Left lung (tissue), 10 donors: Measurements from ENCODE around the gene CCDC178. TPM values are rescaled to one million over a fixed set of nuclear protein-coding genes. Genes with fewer than 3 reads are reported as not detected.

Experiments used
- ATAC-seq: fragments of 200-7000 bp; cut with Tn5 transposase; one replicate; pipeline ENCODE4 v1.9.1; 2020; ENCODE audit warnings: moderate library complexity
- DNase-seq, 4 donors: peaks; one replicate each; pipeline ENCODE4 v3.0.0-alpha.2; 2013 to 2020
- H3K27ac ChIP-seq, 2 donors: fragments of 200-600 bp; sonication (generic) in 1 of 2; one replicate each; pipeline versions ENCODE4 v1.5.0 to v1.8.0; 2020 to 2021
- H3K27me3 ChIP-seq, 2 donors: fragments of 200-600 bp; sonication (generic) in 1 of 2; one replicate each; pipeline versions ENCODE4 v1.5.0 to v1.8.0; 2020 to 2021
- H3K36me3 ChIP-seq, 2 donors: fragments of 200-600 bp; sonication (generic) in 1 of 2; one replicate each; pipeline versions ENCODE4 v1.5.0 to v1.8.0; 2020 to 2021
- H3K4me1 ChIP-seq, 2 donors: fragments of 200-600 bp; one replicate each; pipeline ENCODE4 v1.8.0; 2021
- H3K4me3 ChIP-seq, 2 donors: fragments of 200-600 bp; sonication (generic) in 1 of 2; one replicate each; pipeline versions ENCODE4 v1.5.0 to v1.8.0; 2020 to 2021; ENCODE audit warnings: mild to moderate bottlenecking in 1 of 2
- H3K9me3 ChIP-seq, 2 donors: fragments of 200-600 bp; sonication (generic) in 1 of 2; one replicate each; pipeline versions ENCODE4 v1.5.0 to v1.8.0; 2020 to 2021
- intact Hi-C, 2 donors: fragments of 100-400 bp; cut with DNase I; formaldehyde crosslinking; loops; one replicate each; pipeline versions ENCODE4 v1.11.2 to v1.14.2; 2022
- polyA plus RNA-seq, 6 donors: library from polyadenylated mRNA; unstranded; fragments of 120-200 nt; gene quantifications; one replicate each; pipeline ENCODE4 v1.2.1, GENCODE V29; 2013; ENCODE audit not compliant: insufficient read length in 6 of 6
- total RNA-seq, 2 donors: library from RNA; stranded (reverse); fragmentation: NEBNext Ultra II Directional; extraction: Animal tissue kit (Norgen Biotek cat#: 25700); gene quantifications; one replicate each; pipeline ENCODE4 v1.2.1, GENCODE V29; 2021
- TF ChIP-seq, protein P1 (sequence below), 2 donors: fragments of 200-600 bp; sonication (generic) in 1 of 2; IDR thresholded peaks; one replicate each; pipeline versions ENCODE4 v1.5.0 to v1.8.0; 2021; ENCODE audit warnings: antibody characterized with exemption in 2 of 2
- donor health status: DM: no; HTN: yes; CAD: no.
- donor health status: DM: no; HTN: no; CAD: no.

The CCDC178 gene
- total and polyA plus RNA-seq, 8 donors = 0.73 to 2.9 (median 2.2) TPM; not detected in 1

DNA sequence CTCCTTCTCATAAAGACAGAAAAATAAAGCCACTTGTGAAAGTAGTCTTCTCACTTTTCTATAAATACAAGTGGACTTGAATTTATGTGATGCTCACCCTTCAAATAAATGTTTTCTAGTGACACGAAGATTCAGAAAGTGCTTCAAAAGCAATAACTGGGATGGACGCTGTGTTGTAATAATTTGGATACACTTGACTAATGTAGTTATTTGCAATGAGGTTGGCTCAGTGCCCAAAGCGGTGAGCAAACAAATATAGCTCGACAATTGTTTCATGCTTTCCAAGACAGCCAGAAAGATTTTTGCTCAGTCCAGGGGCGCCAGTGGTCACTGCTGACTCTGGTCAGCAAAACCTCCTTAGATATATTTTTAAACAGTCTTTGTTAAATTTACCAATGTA lies 389.1 kb downstream of the CCDC178 start:
- Histone ChIP-seq H3K27me3 (no peaks in the 10 kb centered on the region), H3K27ac (no peak overlapping the region), H3K4me3 (no peak overlapping the region), H3K4me1 (no peaks in the 10 kb centered on the region), H3K36me3 (no peaks in the 10 kb centered on the region), H3K9me3 (peaks cover 0 to 2% of the 10 kb centered on the region in 2 donors)
- intact Hi-C loops = no loop called here
- ATAC-seq = no peak
- DNase-seq = peak in 2 of 4 donors; percentile 7 to 43
- TF ChIP-seq, protein P1, sequence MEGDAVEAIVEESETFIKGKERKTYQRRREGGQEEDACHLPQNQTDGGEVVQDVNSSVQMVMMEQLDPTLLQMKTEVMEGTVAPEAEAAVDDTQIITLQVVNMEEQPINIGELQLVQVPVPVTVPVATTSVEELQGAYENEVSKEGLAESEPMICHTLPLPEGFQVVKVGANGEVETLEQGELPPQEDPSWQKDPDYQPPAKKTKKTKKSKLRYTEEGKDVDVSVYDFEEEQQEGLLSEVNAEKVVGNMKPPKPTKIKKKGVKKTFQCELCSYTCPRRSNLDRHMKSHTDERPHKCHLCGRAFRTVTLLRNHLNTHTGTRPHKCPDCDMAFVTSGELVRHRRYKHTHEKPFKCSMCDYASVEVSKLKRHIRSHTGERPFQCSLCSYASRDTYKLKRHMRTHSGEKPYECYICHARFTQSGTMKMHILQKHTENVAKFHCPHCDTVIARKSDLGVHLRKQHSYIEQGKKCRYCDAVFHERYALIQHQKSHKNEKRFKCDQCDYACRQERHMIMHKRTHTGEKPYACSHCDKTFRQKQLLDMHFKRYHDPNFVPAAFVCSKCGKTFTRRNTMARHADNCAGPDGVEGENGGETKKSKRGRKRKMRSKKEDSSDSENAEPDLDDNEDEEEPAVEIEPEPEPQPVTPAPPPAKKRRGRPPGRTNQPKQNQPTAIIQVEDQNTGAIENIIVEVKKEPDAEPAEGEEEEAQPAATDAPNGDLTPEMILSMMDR (IDR thresholded peaks at IDR 0.05) = no peak

DNA sequence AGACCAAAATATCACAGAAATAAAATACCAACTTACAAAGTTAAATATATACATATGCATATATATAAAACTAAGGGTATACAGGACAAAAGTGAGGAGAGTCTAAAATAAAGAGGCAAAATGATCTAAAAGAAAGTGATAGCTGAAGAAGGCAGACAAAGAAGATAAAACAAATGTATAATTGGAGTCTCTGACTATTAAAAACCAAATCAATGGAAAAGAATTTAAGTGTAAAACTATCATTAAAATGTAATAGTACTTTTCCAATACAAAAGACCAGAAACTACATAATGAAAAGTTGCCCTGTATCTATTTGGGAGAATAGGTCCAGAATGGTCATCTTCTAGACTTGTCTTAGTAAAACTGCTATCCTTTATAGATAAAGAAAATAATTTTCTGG lies 400.3 kb downstream of the CCDC178 start:
- intact Hi-C loops = no loop called here
- H3K4me1 ChIP-seq = no peaks in the 10 kb centered on the region
- no peak for DNase-seq

DNA sequence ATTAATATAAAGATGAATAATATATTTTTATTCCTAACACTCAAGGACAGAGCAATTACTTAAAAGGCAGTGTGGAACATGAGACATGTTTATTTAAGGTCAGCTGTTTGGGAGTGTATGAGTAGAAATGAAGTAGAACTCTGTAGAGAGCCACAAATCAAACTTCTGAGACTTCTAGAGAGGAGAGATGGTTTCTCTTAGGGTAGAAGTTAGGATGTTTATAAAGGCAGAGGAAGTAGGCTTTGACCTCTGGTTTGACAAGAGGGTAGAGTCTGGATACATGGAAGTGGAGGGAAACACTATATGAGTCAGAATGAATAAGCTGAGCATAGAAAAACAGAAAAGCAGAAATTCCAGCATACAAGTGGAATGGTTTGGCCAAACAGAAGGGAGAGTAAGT lies 405.6 kb downstream of the CCDC178 start:
- no peak for DNase-seq

More for the DNA sequence above, 400.3 kb downstream of the CCDC178 start:
- Histone ChIP-seq H3K36me3 (no peaks in the 10 kb centered on the region), H3K27me3 (no peaks in the 10 kb centered on the region), H3K4me3 (no peak overlapping the region), H3K9me3 (peaks cover 0 to 18% of the 10 kb centered on the region in 2 donors), H3K27ac (no peak overlapping the region)
- no peak for ATAC-seq
- TF ChIP-seq, protein P1 (IDR thresholded peaks at IDR 0.05) = no peak

DNA sequence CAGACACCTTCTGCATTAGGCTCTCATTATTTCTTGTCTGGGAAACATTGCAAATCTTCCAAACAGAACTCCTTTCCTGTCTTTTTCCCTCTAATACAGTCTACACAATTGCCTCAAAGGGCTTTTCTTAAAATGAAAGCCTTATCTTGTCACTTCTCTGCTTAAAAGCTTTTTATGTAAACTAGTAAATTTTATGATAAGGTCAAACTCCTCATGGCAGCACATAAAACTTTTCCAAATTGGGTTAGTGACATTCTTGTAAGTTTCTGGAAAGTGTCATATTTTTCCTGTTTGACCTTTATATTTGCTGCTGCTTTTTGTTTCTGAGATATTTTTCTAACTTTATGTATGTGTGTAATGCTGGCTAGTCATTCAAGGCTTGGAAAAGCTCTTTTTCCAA lies 406.3 kb downstream of the CCDC178 start:
- intact Hi-C loops = no loop called here
- no peaks in the 10 kb centered on the region for H3K27me3 ChIP-seq
- no peaks in the 10 kb centered on the region for H3K4me1 ChIP-seq
- H3K4me3 ChIP-seq = no peak overlapping the region
- no peak for ATAC-seq
- no peak for DNase-seq
- TF ChIP-seq, protein P1 (IDR thresholded peaks at IDR 0.05) = no peak
- peaks cover 0 to 2% of the 10 kb centered on the region in 2 donors for H3K9me3 ChIP-seq
- H3K36me3 ChIP-seq = no peaks in the 10 kb centered on the region
- H3K27ac ChIP-seq = no peak overlapping the region

More for the DNA sequence above, 405.6 kb downstream of the CCDC178 start:
- Histone ChIP-seq H3K27ac (no peak overlapping the region), H3K4me1 (no peaks in the 10 kb centered on the region), H3K9me3 (peaks cover 0 to 8% of the 10 kb centered on the region in 2 donors), H3K36me3 (no peaks in the 10 kb centered on the region), H3K27me3 (no peaks in the 10 kb centered on the region), H3K4me3 (no peak overlapping the region)
- intact Hi-C loops = no loop called here
- no peak for ATAC-seq
- TF ChIP-seq, protein P1 (IDR thresholded peaks at IDR 0.05) = no peak

DNA sequence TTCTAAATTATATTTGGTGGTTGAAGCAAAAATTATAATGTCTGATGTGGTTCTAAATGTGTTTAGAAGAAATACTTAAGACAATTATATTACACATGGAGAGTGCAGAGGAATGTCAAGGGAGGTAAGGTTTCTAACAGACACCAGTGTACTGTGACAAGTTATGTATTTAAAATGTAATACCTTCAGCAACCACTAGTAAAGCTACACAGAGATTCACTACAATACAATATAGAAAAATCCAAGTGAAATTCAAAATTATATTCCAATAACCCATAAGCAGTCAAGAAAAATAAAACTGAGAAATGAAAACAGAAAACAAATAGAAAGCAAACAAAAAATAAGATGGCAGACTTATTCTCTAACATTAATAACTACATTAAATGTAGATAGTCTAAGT lies 418.2 kb downstream of the CCDC178 start:
- Histone ChIP-seq H3K27ac (no peak overlapping the region), H3K9me3 (no peaks in the 10 kb centered on the region), H3K27me3 (no peaks in the 10 kb centered on the region), H3K36me3 (no peaks in the 10 kb centered on the region), H3K4me3 (no peak overlapping the region), H3K4me1 (no peaks in the 10 kb centered on the region)
- ATAC-seq = no peak
- DNase-seq = no peak
- TF ChIP-seq, protein P1 (IDR thresholded peaks at IDR 0.05) = no peak
- intact Hi-C loops = no loop called here
